Measurements from ENCODE around the gene FBP2. TPM values are rescaled to one million over a fixed set of nuclear protein-coding genes. Genes with fewer than 3 reads are reported as not detected.

The FBP2 gene
- total RNA-seq, 1 experiment from 2014 or later, result not detected

DNA sequence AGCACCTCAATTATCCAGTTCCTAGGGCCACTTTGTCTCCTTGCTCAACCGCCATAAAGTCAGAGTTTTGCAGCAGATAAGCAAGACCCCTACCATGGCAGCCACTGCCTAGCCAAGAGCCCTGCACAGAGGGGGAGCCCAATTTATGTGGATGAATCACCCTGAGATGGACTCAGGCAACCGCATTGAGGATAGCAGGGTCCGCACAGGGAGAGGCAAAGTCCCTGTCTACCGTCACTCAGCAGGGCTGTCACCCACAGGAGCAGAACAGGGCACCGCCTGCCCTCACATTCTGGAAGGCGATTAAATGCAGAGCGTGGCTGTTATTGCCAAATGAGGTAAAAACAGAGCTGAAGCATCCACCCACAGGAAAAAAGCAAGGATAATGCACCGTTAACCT lies 1.7 kb downstream of the FBP2 start:
- H3K27me3 ChIP-seq (ENCODE audit: insufficient read depth, low read length), result 0 out of 2 replicates have a peak, but pooled peaks cover 5% of the 10 kb centered on the region
- ChIA-PET CTCF (no interaction called here), RAD21 (ENCODE audit: low non-redundant PET in 1 of 2, low total read pairs in 2 of 2, uncharacterized antibody in 2 of 2, unreplicated experiment in 2 of 2) (no interaction called here), POLR2A (no interaction called here)
- ATAC-seq, result no peak
- no peaks in the 10 kb centered on the region for H3K36me3 ChIP-seq (ENCODE audit: control insufficient read depth in 1 of 2, insufficient read depth in 2 of 2, low read length in 2 of 2)
- no peak overlapping the region for H3K9ac ChIP-seq (ENCODE audit: low read length)
- BruUV-seq (replicated peaks), result no TSS peak
- intact Hi-C loops (cut with micrococcal nuclease), result no loop called here
- no peaks in the 10 kb centered on the region for H4K20me1 ChIP-seq (ENCODE audit: insufficient read depth)
- H2AFZ ChIP-seq (ENCODE audit: low read depth, low read length, poor library complexity, severe bottlenecking), result no peak overlapping the region
- no peak overlapping the region for H3K27ac ChIP-seq (ENCODE audit: low read depth, low read length)
- H3K4me1 ChIP-seq (ENCODE audit: control insufficient read depth in 1 of 2, insufficient read depth in 2 of 2, low read length in 2 of 2), result no peaks in the 10 kb centered on the region
- H3K9me3 ChIP-seq (ENCODE audit: control insufficient read depth in 1 of 2, insufficient read depth in 1 of 2, low read depth in 1 of 2, low read length in 2 of 2), result no peaks in the 10 kb centered on the region
- no peak for DNase-seq (ENCODE audit: low read depth, low spot score)
- no peak overlapping the region for H3K4me3 ChIP-seq (replicated peaks in 1 of 2; ENCODE audit: low read depth in 1 of 2, low read length in 2 of 2)
- H3K79me2 ChIP-seq (ENCODE audit: insufficient read depth, low read length), result no peaks in the 10 kb centered on the region
- TF ChIP-seq EGR1 (IDR thresholded peaks at IDR 0.05; ENCODE audit: low read depth) (no peak), SP1 (IDR thresholded peaks at IDR 0.05; ENCODE audit: low read depth) (no peak), EZH2phosphoT487 (IDR thresholded peaks at IDR 0.05; ENCODE audit: borderline replicate concordance) (no peak), POLR2A (IDR thresholded peaks at IDR 0.05; ENCODE audit: borderline replicate concordance, extremely low read depth, insufficient read depth, insufficient read length) (no peak), ZFX (IDR thresholded peaks at IDR 0.05) (no peak), ELF1 (IDR thresholded peaks at IDR 0.05; ENCODE audit: borderline replicate concordance, low read depth) (no peak), POLR2AphosphoS5 (IDR thresholded peaks at IDR 0.05; ENCODE audit: low read depth, low read length) (no peak), RAD21 (IDR thresholded peaks at IDR 0.05; ENCODE audit: low read depth) (no peak), JUND (IDR thresholded peaks at IDR 0.05) (no peak), YY1 (IDR thresholded peaks at IDR 0.05; ENCODE audit: extremely low read depth, insufficient replicate concordance, low read depth, low read length) (no peak), CEBPB (IDR thresholded peaks at IDR 0.05; ENCODE audit: low read depth) (no peak), SRF (IDR thresholded peaks at IDR 0.05; ENCODE audit: low read depth) (no peak), TCF7L2 (IDR thresholded peaks at IDR 0.05; ENCODE audit: borderline replicate concordance, extremely low read depth, insufficient read depth, insufficient read length) (no peak), CBX3 (IDR thresholded peaks at IDR 0.05; ENCODE audit: low read depth) (no peak), EZH2 (IDR thresholded peaks at IDR 0.05) (no peak)
- TF ChIP-seq, protein P1, sequence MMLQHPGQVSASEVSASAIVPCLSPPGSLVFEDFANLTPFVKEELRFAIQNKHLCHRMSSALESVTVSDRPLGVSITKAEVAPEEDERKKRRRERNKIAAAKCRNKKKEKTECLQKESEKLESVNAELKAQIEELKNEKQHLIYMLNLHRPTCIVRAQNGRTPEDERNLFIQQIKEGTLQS (IDR thresholded peaks at IDR 0.05), result no peak
- TF ChIP-seq, protein P2, sequence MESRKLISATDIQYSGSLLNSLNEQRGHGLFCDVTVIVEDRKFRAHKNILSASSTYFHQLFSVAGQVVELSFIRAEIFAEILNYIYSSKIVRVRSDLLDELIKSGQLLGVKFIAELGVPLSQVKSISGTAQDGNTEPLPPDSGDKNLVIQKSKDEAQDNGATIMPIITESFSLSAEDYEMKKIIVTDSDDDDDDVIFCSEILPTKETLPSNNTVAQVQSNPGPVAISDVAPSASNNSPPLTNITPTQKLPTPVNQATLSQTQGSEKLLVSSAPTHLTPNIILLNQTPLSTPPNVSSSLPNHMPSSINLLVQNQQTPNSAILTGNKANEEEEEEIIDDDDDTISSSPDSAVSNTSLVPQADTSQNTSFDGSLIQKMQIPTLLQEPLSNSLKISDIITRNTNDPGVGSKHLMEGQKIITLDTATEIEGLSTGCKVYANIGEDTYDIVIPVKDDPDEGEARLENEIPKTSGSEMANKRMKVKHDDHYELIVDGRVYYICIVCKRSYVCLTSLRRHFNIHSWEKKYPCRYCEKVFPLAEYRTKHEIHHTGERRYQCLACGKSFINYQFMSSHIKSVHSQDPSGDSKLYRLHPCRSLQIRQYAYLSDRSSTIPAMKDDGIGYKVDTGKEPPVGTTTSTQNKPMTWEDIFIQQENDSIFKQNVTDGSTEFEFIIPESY (IDR thresholded peaks at IDR 0.05; ENCODE audit: extremely low read depth, insufficient replicate concordance, low read length), result no peak
- TF ChIP-seq, protein P3, sequence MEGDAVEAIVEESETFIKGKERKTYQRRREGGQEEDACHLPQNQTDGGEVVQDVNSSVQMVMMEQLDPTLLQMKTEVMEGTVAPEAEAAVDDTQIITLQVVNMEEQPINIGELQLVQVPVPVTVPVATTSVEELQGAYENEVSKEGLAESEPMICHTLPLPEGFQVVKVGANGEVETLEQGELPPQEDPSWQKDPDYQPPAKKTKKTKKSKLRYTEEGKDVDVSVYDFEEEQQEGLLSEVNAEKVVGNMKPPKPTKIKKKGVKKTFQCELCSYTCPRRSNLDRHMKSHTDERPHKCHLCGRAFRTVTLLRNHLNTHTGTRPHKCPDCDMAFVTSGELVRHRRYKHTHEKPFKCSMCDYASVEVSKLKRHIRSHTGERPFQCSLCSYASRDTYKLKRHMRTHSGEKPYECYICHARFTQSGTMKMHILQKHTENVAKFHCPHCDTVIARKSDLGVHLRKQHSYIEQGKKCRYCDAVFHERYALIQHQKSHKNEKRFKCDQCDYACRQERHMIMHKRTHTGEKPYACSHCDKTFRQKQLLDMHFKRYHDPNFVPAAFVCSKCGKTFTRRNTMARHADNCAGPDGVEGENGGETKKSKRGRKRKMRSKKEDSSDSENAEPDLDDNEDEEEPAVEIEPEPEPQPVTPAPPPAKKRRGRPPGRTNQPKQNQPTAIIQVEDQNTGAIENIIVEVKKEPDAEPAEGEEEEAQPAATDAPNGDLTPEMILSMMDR (IDR thresholded peaks at IDR 0.05 in 2 of 3, conservative IDR thresholded peaks at IDR 0.05 in 1 of 3; ENCODE audit: borderline replicate concordance in 1 of 3, insufficient read depth in 1 of 3, low read depth in 2 of 3, low read length in 2 of 3), result no peak
- TF ChIP-seq, protein P4, sequence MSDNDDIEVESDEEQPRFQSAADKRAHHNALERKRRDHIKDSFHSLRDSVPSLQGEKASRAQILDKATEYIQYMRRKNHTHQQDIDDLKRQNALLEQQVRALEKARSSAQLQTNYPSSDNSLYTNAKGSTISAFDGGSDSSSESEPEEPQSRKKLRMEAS (IDR thresholded peaks at IDR 0.05), result no peak
- TF ChIP-seq, protein P5, sequence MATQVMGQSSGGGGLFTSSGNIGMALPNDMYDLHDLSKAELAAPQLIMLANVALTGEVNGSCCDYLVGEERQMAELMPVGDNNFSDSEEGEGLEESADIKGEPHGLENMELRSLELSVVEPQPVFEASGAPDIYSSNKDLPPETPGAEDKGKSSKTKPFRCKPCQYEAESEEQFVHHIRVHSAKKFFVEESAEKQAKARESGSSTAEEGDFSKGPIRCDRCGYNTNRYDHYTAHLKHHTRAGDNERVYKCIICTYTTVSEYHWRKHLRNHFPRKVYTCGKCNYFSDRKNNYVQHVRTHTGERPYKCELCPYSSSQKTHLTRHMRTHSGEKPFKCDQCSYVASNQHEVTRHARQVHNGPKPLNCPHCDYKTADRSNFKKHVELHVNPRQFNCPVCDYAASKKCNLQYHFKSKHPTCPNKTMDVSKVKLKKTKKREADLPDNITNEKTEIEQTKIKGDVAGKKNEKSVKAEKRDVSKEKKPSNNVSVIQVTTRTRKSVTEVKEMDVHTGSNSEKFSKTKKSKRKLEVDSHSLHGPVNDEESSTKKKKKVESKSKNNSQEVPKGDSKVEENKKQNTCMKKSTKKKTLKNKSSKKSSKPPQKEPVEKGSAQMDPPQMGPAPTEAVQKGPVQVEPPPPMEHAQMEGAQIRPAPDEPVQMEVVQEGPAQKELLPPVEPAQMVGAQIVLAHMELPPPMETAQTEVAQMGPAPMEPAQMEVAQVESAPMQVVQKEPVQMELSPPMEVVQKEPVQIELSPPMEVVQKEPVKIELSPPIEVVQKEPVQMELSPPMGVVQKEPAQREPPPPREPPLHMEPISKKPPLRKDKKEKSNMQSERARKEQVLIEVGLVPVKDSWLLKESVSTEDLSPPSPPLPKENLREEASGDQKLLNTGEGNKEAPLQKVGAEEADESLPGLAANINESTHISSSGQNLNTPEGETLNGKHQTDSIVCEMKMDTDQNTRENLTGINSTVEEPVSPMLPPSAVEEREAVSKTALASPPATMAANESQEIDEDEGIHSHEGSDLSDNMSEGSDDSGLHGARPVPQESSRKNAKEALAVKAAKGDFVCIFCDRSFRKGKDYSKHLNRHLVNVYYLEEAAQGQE (IDR thresholded peaks at IDR 0.05; ENCODE audit: low read depth), result no peak
- no peak overlapping the region for H3K4me2 ChIP-seq (ENCODE audit: low read length)
- H3K9me2 ChIP-seq (ENCODE audit: insufficient read depth), result no peaks in the 10 kb centered on the region
